ENCODE measurements around the gene PPP1R3F. TPM values are rescaled to one million over a fixed set of nuclear protein-coding genes. Genes with fewer than 3 reads are reported as not detected.
"Not testable (repeated sequence)": the region's sequence is repeated elsewhere in the genome, so short reads cannot be mapped to it uniquely, and the experiment has no call there.

PPP1R3F gene
- total RNA-seq, 1 donor from 2014 or later: 5.7 TPM

- no peak for DNase-seq (ENCODE audit: extremely low read depth, low read depth, low spot score)
Observed at GRCh38 chrX:49272421-49272820, 2.8 kb downstream of the PPP1R3F start.

- no peak for DNase-seq (ENCODE audit: extremely low read depth, low read depth, low spot score)
Observed at GRCh38 chrX:49273181-49273727, 3.7 kb downstream of the PPP1R3F start.

GRCh38 chrX:49276207-49276606 is 6.6 kb downstream of the PPP1R3F start:
- no peak for DNase-seq (ENCODE audit: extremely low read depth, low read depth, low spot score)

GRCh38 chrX:49276671-49277534 is 7.3 kb downstream of the PPP1R3F start:
- no peak for DNase-seq (ENCODE audit: extremely low read depth, low read depth, low spot score)

- no peak for DNase-seq (ENCODE audit: extremely low read depth, low read depth, low spot score)
Observed at GRCh38 chrX:49277535-49277830, 7.9 kb downstream of the PPP1R3F start.

- no peak for DNase-seq (ENCODE audit: extremely low read depth, low read depth, low spot score)
Observed at GRCh38 chrX:49278081-49278480, 8.5 kb downstream of the PPP1R3F start.

- DNase-seq (ENCODE audit: extremely low read depth, low read depth, low spot score): no peak
Observed at GRCh38 chrX:49282647-49283011, 13.0 kb downstream of the PPP1R3F start.

- no peak for DNase-seq (ENCODE audit: extremely low read depth, low read depth, low spot score)
Observed at GRCh38 chrX:49284212-49284611, 14.6 kb downstream of the PPP1R3F start.

- DNase-seq (ENCODE audit: extremely low read depth, low read depth, low spot score): no peak
Observed at GRCh38 chrX:49286136-49286535, 16.5 kb downstream of the PPP1R3F start.

- DNase-seq (ENCODE audit: extremely low read depth, low read depth, low spot score): no peak
Observed at GRCh38 chrX:49286581-49286980, 17.0 kb downstream of the PPP1R3F start.

- no peak for DNase-seq (ENCODE audit: extremely low read depth, low read depth, low spot score)
Observed at GRCh38 chrX:49287665-49288064, 18.1 kb downstream of the PPP1R3F start.

GRCh38 chrX:49290215-49290614 is 20.6 kb downstream of the PPP1R3F start:
- no peak for DNase-seq (ENCODE audit: extremely low read depth, low read depth, low spot score)

- peak; percentile 25 for DNase-seq (ENCODE audit: extremely low read depth, low read depth, low spot score)
Observed at GRCh38 chrX:49291615-49292337, 22.2 kb downstream of the PPP1R3F start.

GRCh38 chrX:49292400-49293362 is 23.1 kb downstream of the PPP1R3F start:
- DNase-seq (ENCODE audit: extremely low read depth, low read depth, low spot score): no peak

- not testable (repeated sequence) for DNase-seq (ENCODE audit: extremely low read depth, low read depth, low spot score)
Observed at GRCh38 chrX:49299293-49299692, 29.7 kb downstream of the PPP1R3F start.

GRCh38 chrX:49300703-49301102 is 31.1 kb downstream of the PPP1R3F start:
- DNase-seq (ENCODE audit: extremely low read depth, low read depth, low spot score): no peak

- no peak for DNase-seq (ENCODE audit: extremely low read depth, low read depth, low spot score)
Observed at GRCh38 chrX:49303346-49303745, 33.8 kb downstream of the PPP1R3F start, which contains the start of gene GAGE10. Gene GAGE10 (plus strand): TSS chrX:49303646. CDS start chrX:49304860, 1,214 bp downstream.

GRCh38 chrX:49307775-49308174 is 38.2 kb downstream of the PPP1R3F start:
- not testable (repeated sequence) for DNase-seq (ENCODE audit: extremely low read depth, low read depth, low spot score)

GRCh38 chrX:49308604-49309269 is 39.1 kb downstream of the PPP1R3F start:
- no peak for DNase-seq (ENCODE audit: extremely low read depth, low read depth, low spot score)

- DNase-seq (ENCODE audit: extremely low read depth, low read depth, low spot score): no peak
Observed at GRCh38 chrX:49309401-49309981, 39.9 kb downstream of the PPP1R3F start.
